OCI-LY7 (cell line): ENCODE data around the gene RPE65. TPM values are rescaled to one million over a fixed set of nuclear protein-coding genes. Genes with fewer than 3 reads are reported as not detected.
A peak's percentile ranks its signal among the peaks of the same experiment; 100 is the strongest.
"Not testable (repeated sequence)": the region's sequence is repeated elsewhere in the genome, so short reads cannot be mapped to it uniquely, and the experiment has no call there.

Experiments used
- BruUV-seq: library from RNA; stranded (reverse); fragments of 400-500 nt; replicated peaks from 2 replicates; lab custom pipeline; 2021; lab: Mats Ljungman, UMichigan
- CTCF ChIA-PET: fragments of 300-600 bp; sonication (Branson Sonifier 250); formaldehyde crosslinking; loops from one replicate; lab custom pipeline; 2022; ENCODE audit warnings: antibody characterized with exemption; ENCODE audit not compliant: unreplicated experiment; lab: Charles Lee
- POLR2A ChIA-PET: fragments of 300-600 bp; sonication (Branson Sonifier 250); formaldehyde crosslinking; loops from one replicate; lab custom pipeline; 2022; ENCODE audit warnings: antibody characterized with exemption; lab: Charles Lee
- DNase-seq: peaks from one replicate; pipeline ENCODE4 v3.0.0-alpha.2; 2015; ENCODE audit warnings: low spot score
- H2AFZ ChIP-seq: fragments of 200-600 bp; sonication (generic), shearing (Covaris generic); 2 replicates; pipeline ENCODE4 v1.6.1; 2014; ENCODE audit warnings: mild to moderate bottlenecking, antibody characterized with exemption, low read length, moderate library complexity
- H3K27ac ChIP-seq: fragments of 200-600 bp; sonication (generic); 2 replicates; pipeline ENCODE4 v1.5.1; 2014; ENCODE audit warnings: mixed run types, low read depth, mild to moderate bottlenecking, moderate library complexity, low read length, inconsistent platforms; ENCODE audit not compliant: poor library complexity, severe bottlenecking
- H3K36me3 ChIP-seq: fragments of 200-600 bp; sonication (generic); 2 replicates; pipeline ENCODE4 v1.6.1; 2014; ENCODE audit warnings: mild to moderate bottlenecking, antibody characterized with exemption, low read length, moderate library complexity, mixed read lengths; ENCODE audit not compliant: insufficient read depth
- H3K4me1 ChIP-seq: fragments of 200-600 bp; sonication (generic); 2 replicates; pipeline ENCODE4 v1.5.1; 2014; ENCODE audit warnings: mild to moderate bottlenecking, low read length; ENCODE audit not compliant: insufficient read depth, poor library complexity, severe bottlenecking
- H3K4me2 ChIP-seq: fragments of 200-600 bp; sonication (generic); 2 replicates; pipeline ENCODE4 v1.6.1; 2014; ENCODE audit warnings: mild to moderate bottlenecking, low read length
- H3K4me3 ChIP-seq: fragments of 200-600 bp; sonication (generic); 2 replicates; pipeline ENCODE4 v1.5.1; 2014; ENCODE audit warnings: mild to moderate bottlenecking, low read depth, low read length; ENCODE audit not compliant: poor library complexity, severe bottlenecking
- H3K79me2 ChIP-seq: fragments of 200-600 bp; sonication (generic); 2 replicates; pipeline ENCODE4 v1.6.1; 2016; ENCODE audit warnings: low read depth, mild to moderate bottlenecking, low read length, moderate library complexity, mixed read lengths; ENCODE audit not compliant: insufficient read depth
- H3K9me2 ChIP-seq: fragments of 200-600 bp; sonication (generic); 2 replicates; pipeline ENCODE4 v1.6.1; 2016; ENCODE audit warnings: mild to moderate bottlenecking, low read length, mixed read lengths; ENCODE audit not compliant: insufficient read depth
- H3K9me3 ChIP-seq: fragments of 200-600 bp; sonication (generic); 2 replicates; pipeline ENCODE4 v1.6.1; 2014; ENCODE audit warnings: mild to moderate bottlenecking, mixed run types, low read length, mixed read lengths
- H4K20me1 ChIP-seq: fragments of 200-600 bp; sonication (generic); 2 replicates; pipeline ENCODE4 v1.6.1; 2014; ENCODE audit warnings: mild to moderate bottlenecking, antibody characterized with exemption, low read length, moderate library complexity, mixed read lengths; ENCODE audit not compliant: insufficient read depth
- EZH2phosphoT487 ChIP-seq: fragments of 200-600 bp; sonication (generic); IDR thresholded peaks from 2 replicates; pipeline ENCODE4 v1.6.1; 2018; ENCODE audit warnings: low read depth, borderline replicate concordance, mild to moderate bottlenecking, mixed run types, antibody characterized with exemption, low read length, moderate library complexity, mixed read lengths
- intact Hi-C: fragments of 100-400 bp; cut with micrococcal nuclease; formaldehyde crosslinking; loops from one replicate; pipeline ENCODE4 v1.10.0; 2022; ENCODE audit not compliant: unreplicated experiment
- total RNA-seq, 2 experiments: library from RNA; depleted of rRNA in 1 of 2; stranded (reverse); fragments of >200 nt in 1 of 2; shearing (Covaris generic) in 1 of 2; gene quantifications; 2 replicates each; pipeline ENCODE4 v1.2.3, GENCODE V29; 2014 to 2022
- TF ChIP-seq, protein P1 (sequence below): fragments of 200-600 bp; sonication (generic); conservative IDR thresholded peaks from 2 replicates; pipeline ENCODE4 v1.5.1; 2014; ENCODE audit warnings: mild to moderate bottlenecking, antibody characterized with exemption, low read length, moderate library complexity, mixed read lengths

RPE65 gene
- total RNA-seq, 2 experiments from 2014 or later, result not detected

DNA sequence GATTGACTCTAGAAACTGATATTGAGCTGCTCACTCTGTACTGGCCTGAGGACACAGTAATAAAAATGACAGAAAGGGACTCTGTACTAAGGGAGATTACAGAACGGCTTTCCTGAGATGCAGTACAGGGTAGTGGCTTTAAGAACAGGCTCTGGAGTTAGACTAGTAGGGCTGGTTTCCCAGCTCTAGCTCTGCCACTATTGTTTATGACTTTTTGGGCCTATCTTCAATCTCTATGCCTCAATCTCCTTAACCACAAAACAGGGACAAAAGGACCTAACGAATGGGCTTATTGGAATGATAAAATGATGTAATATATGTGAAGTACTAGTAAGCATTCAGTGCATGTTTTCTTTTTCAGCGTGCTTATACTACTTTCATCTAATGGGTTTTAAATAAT is 45.8 kb upstream of the RPE65 start:
- H3K36me3 ChIP-seq, result peaks cover 37% of the 10 kb centered on the region
- ChIA-PET POLR2A (interaction anchor here (0.6 to 4.1 kb wide), 8 partner anchors 10 to 1916 kb away, joined by 3 to 24 read pairs (median 4); no protein-coding TSS in a partner anchor), CTCF (interaction anchor here (1.4 kb wide), 1 partner anchor 11 kb away, joined by 3 read pairs; no protein-coding TSS in a partner anchor)
- peak overlapping the region; percentile 63 for H3K27ac ChIP-seq
- TF ChIP-seq EZH2phosphoT487, result no peak
- TF ChIP-seq, protein P1, sequence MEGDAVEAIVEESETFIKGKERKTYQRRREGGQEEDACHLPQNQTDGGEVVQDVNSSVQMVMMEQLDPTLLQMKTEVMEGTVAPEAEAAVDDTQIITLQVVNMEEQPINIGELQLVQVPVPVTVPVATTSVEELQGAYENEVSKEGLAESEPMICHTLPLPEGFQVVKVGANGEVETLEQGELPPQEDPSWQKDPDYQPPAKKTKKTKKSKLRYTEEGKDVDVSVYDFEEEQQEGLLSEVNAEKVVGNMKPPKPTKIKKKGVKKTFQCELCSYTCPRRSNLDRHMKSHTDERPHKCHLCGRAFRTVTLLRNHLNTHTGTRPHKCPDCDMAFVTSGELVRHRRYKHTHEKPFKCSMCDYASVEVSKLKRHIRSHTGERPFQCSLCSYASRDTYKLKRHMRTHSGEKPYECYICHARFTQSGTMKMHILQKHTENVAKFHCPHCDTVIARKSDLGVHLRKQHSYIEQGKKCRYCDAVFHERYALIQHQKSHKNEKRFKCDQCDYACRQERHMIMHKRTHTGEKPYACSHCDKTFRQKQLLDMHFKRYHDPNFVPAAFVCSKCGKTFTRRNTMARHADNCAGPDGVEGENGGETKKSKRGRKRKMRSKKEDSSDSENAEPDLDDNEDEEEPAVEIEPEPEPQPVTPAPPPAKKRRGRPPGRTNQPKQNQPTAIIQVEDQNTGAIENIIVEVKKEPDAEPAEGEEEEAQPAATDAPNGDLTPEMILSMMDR, result no peak
- no peaks in the 10 kb centered on the region for H4K20me1 ChIP-seq
- H3K4me2 ChIP-seq, result peak overlapping the region; percentile 85
- peaks cover 33% of the 10 kb centered on the region for H3K4me1 ChIP-seq
- H3K4me3 ChIP-seq, result peak overlapping the region; percentile 94
- no TSS peak for BruUV-seq
- peak overlapping the region; percentile 91; the same call in 1 of the 2 replicates for H2AFZ ChIP-seq
- no peak for DNase-seq
- H3K9me3 ChIP-seq, result peaks cover 4% of the 10 kb centered on the region; the same call in 1 of the 2 replicates
- intact Hi-C loops, result no loop called here
- H3K9me2 ChIP-seq, result no peaks in the 10 kb centered on the region
- H3K79me2 ChIP-seq, result peaks cover 56% of the 10 kb centered on the region; the same call in 1 of the 2 replicates

DNA sequence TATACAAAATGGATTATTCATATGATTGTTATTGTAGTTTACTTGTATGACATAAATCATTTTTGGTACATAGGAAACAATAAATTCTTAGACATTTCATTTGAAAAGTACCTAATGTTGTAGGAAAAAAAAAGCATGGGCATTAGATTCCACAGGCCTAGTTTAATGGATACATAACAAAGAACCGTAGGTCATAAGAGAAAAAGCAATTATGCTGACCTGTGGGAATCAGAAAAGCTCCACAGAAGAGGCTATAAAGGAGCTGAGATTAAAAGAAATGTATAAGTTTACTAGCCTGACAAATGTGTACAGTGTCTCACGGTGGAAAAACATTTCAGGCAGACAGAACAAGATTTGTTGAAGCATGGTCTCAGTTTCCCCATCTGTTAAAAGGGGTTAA is 43.4 kb upstream of the RPE65 start:
- intact Hi-C loops, result no loop called here
- Histone ChIP-seq H3K4me2 (peak overlapping the region; percentile 37; the same call in 1 of the 2 replicates), H3K9me3 (peaks cover 9% of the 10 kb centered on the region; the same call in 1 of the 2 replicates), H3K9me2 (no peaks in the 10 kb centered on the region), H3K4me3 (peak overlapping the region; percentile 19), H4K20me1 (no peaks in the 10 kb centered on the region), H3K27ac (no peak overlapping the region), H3K36me3 (peaks cover 60% of the 10 kb centered on the region), H3K79me2 (peaks cover 63% of the 10 kb centered on the region; the same call in 1 of the 2 replicates), H2AFZ (no peak overlapping the region), H3K4me1 (peaks cover 33% of the 10 kb centered on the region)
- DNase-seq, result no peak
- CTCF ChIA-PET, result interaction anchor here (0.6 kb wide), 1 partner anchor 1512 kb away, joined by 3 read pairs; no protein-coding TSS in a partner anchor
- POLR2A ChIA-PET, result interaction anchor here (1.4 to 1.7 kb wide), 2 partner anchors 9 to 14 kb away, joined by 3 read pairs; no protein-coding TSS in a partner anchor
- TF ChIP-seq EZH2phosphoT487, result no peak
- TF ChIP-seq, protein P1, result no peak
- no TSS peak for BruUV-seq

DNA sequence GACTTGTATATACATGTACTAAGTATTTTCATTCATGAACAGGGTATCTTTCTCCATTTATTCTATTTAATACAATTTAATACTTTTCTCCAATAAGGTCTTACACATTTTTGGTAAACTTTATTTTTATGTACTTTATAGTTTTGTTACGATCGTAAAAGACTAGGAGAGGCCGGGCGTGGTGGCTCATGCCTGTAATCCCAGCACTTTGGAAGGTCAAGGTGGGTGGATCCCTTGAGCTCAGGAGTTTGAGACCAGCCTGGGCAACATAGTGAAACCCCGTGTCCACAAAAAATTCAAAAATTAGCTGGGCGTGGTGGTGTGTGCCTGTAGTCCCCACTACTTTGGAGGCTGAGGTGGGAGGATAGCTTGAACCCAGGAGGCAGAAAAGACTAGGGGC is 42.5 kb upstream of the RPE65 start:
- H3K79me2 ChIP-seq, result peaks cover 63% of the 10 kb centered on the region; the same call in 1 of the 2 replicates
- H3K27ac ChIP-seq, H4K20me1 ChIP-seq, H3K4me3 ChIP-seq, H3K9me2 ChIP-seq, DNase-seq, H2AFZ ChIP-seq, POLR2A ChIA-PET, H3K4me2 ChIP-seq, intact Hi-C loops, CTCF ChIA-PET, BruUV-seq, H3K9me3 ChIP-seq: not testable (repeated sequence)
- peaks cover 28% of the 10 kb centered on the region for H3K4me1 ChIP-seq
- peaks cover 69% of the 10 kb centered on the region for H3K36me3 ChIP-seq
